ENCODE results near the gene PKP4. TPM values are rescaled to one million over a fixed set of nuclear protein-coding genes. Genes with fewer than 3 reads are reported as not detected.

PKP4 gene
- total RNA-seq, 2 experiments from 2014 or later, result 33.7 to 38.7 TPM

GRCh38 chr2:158507679-158508078 lies 50.9 kb downstream of the PKP4 start:
- intact Hi-C loops (cut with micrococcal nuclease), result no loop called here
- H3K4me3 Mint-ChIP-seq, result no peak overlapping the region

GRCh38 chr2:158509928-158510797 lies 53.4 kb downstream of the PKP4 start:
- ChIA-PET CTCF (no interaction called here), POLR2A (no interaction called here)
- TF ChIP-seq CTCF (IDR thresholded peaks at IDR 0.05), result no peak
- H3K4me3 Mint-ChIP-seq, result no peak overlapping the region
- no peak overlapping the region for H3K27ac Mint-ChIP-seq
- DNase-seq, result no peak
- H3K4me1 Mint-ChIP-seq (ENCODE audit: low read depth), result peaks cover 12% of the 10 kb centered on the region
- no peaks in the 10 kb centered on the region for H3K9me3 Mint-ChIP-seq
- peak; percentile 27 for ATAC-seq
- no peaks in the 10 kb centered on the region for H3K27me3 Mint-ChIP-seq
- intact Hi-C loops (cut with micrococcal nuclease), result no loop called here
- peaks cover 6% of the 10 kb centered on the region for H3K36me3 Mint-ChIP-seq (ENCODE audit: low read depth)

More at GRCh38 chr2:158507679-158508078, 50.9 kb downstream of the PKP4 start:
- ChIA-PET CTCF (no interaction called here), POLR2A (no interaction called here)
- ATAC-seq, result no peak
- H3K27me3 Mint-ChIP-seq, result no peaks in the 10 kb centered on the region
- no peak overlapping the region for H3K27ac Mint-ChIP-seq
- peaks cover 6% of the 10 kb centered on the region for H3K36me3 Mint-ChIP-seq (ENCODE audit: low read depth)
- H3K4me1 Mint-ChIP-seq (ENCODE audit: low read depth), result peaks cover 12% of the 10 kb centered on the region
- DNase-seq, result no peak
- no peak for TF ChIP-seq CTCF (IDR thresholded peaks at IDR 0.05)
- H3K9me3 Mint-ChIP-seq, result no peaks in the 10 kb centered on the region

- DNase-seq (no peak), ATAC-seq (no peak)
- ChIA-PET CTCF (no interaction called here), POLR2A (no interaction called here)
- H3K9me3 Mint-ChIP-seq, result no peaks in the 10 kb centered on the region
- H3K27me3 Mint-ChIP-seq, result no peaks in the 10 kb centered on the region
- TF ChIP-seq CTCF (IDR thresholded peaks at IDR 0.05), result no peak
- H3K27ac Mint-ChIP-seq, result no peak overlapping the region
- intact Hi-C loops (cut with micrococcal nuclease), result no loop called here
- H3K4me3 Mint-ChIP-seq, result no peak overlapping the region
- peaks cover 6% of the 10 kb centered on the region for H3K36me3 Mint-ChIP-seq (ENCODE audit: low read depth)
- H3K4me1 Mint-ChIP-seq (ENCODE audit: low read depth), result peaks cover 12% of the 10 kb centered on the region
Observed at GRCh38 chr2:158510887-158511286, 54.1 kb downstream of the PKP4 start.

- Mint-ChIP-seq H3K4me1 (ENCODE audit: low read depth) (peaks cover 12% of the 10 kb centered on the region), H3K27ac (no peak overlapping the region), H3K9me3 (no peaks in the 10 kb centered on the region), H3K36me3 (ENCODE audit: low read depth) (peaks cover 5% of the 10 kb centered on the region), H3K4me3 (no peak overlapping the region), H3K27me3 (no peaks in the 10 kb centered on the region)
- POLR2A ChIA-PET, result no interaction called here
- no peak for DNase-seq
- CTCF ChIA-PET, result no interaction called here
- no peak for ATAC-seq
- intact Hi-C loops (cut with micrococcal nuclease), result no loop called here
- no peak for TF ChIP-seq CTCF (IDR thresholded peaks at IDR 0.05)
Observed at GRCh38 chr2:158511706-158512105, 55.0 kb downstream of the PKP4 start.

- Mint-ChIP-seq H3K9me3 (no peaks in the 10 kb centered on the region), H3K27ac (no peak overlapping the region), H3K36me3 (ENCODE audit: low read depth) (peaks cover 2% of the 10 kb centered on the region), H3K27me3 (no peaks in the 10 kb centered on the region), H3K4me3 (no peak overlapping the region), H3K4me1 (ENCODE audit: low read depth) (peaks cover 6% of the 10 kb centered on the region)
- no peak for TF ChIP-seq CTCF (IDR thresholded peaks at IDR 0.05)
- DNase-seq, result no peak
- ATAC-seq, result no peak
- intact Hi-C loops (cut with micrococcal nuclease), result no loop called here
- ChIA-PET CTCF (no interaction called here), POLR2A (no interaction called here)
Observed at GRCh38 chr2:158512323-158512722, 55.6 kb downstream of the PKP4 start.

All from activated CD8-positive, alpha-beta T cell treated with anti-CD3 and anti-CD28 coated beads for 36 hours (primary cell).